ENCODE measurements around the gene RAB17. TPM values are rescaled to one million over a fixed set of nuclear protein-coding genes. Genes with fewer than 3 reads are reported as not detected.

RAB17 gene
- total and polyA plus RNA-seq, 2 of the 4 experiments (the other 2 are of a cell fraction) = 0.41 TPM; not detected in 1

Small RNA genes lying within 50 kb of the gene (microRNA-seq; reads per million reads assigned to microRNA genes)
- not detected for gene RNU6-1140P (ENCODE audit: insufficient read depth, insufficient read length)

Small RNA genes lying within 50 kb of the gene (small RNA-seq; reads per million reads assigned to genes)
- 0.18 to 27.7 (median 1.8) reads per million in 5 experiments for gene RNU6-1140P

Other genes with a start within 250 kb of the RAB17 start
- gene COL6A3, start 176.6 kb downstream of the RAB17 start, total RNA-seq (2012; rRNA removed) = 1,501 and 1,855 TPM in 2 replicates
- 798 and 964 TPM in 2 replicates for gene COL6A3, start 176.6 kb downstream of the RAB17 start, polyA plus RNA-seq (2012; rRNA removed)
- gene MLPH, start 103.5 kb downstream of the RAB17 start, total RNA-seq (2012; rRNA removed) = 13.8 and 13.9 TPM in 2 replicates
- 21.6 and 23.7 TPM in 2 replicates for gene MLPH, start 103.5 kb downstream of the RAB17 start, polyA plus RNA-seq (2012; rRNA removed)
- gene PRLH, start 24.2 kb downstream of the RAB17 start, total RNA-seq (2012; rRNA removed) = not detected in 2 replicates
- gene PRLH, start 24.2 kb downstream of the RAB17 start, polyA plus RNA-seq (2012; rRNA removed) = not detected in 2 replicates
- gene LRRFIP1, start 36.9 kb upstream of the RAB17 start, total RNA-seq (2012; rRNA removed) = 52.2 and 63.0 TPM in 2 replicates
- 47.4 and 54.4 TPM in 2 replicates for gene LRRFIP1, start 36.9 kb upstream of the RAB17 start, polyA plus RNA-seq (2012; rRNA removed)
- gene RBM44, start 208.0 kb upstream of the RAB17 start, total RNA-seq (2012; rRNA removed) = 0.18 and 0.28 TPM in 2 replicates
- 0.14 TPM in 2 replicates for gene RBM44, start 208.0 kb upstream of the RAB17 start, polyA plus RNA-seq (2012; rRNA removed)

All from IMR-90 (cell line).